ENCODE results near the gene COQ5.

Gene COQ5

DNA sequence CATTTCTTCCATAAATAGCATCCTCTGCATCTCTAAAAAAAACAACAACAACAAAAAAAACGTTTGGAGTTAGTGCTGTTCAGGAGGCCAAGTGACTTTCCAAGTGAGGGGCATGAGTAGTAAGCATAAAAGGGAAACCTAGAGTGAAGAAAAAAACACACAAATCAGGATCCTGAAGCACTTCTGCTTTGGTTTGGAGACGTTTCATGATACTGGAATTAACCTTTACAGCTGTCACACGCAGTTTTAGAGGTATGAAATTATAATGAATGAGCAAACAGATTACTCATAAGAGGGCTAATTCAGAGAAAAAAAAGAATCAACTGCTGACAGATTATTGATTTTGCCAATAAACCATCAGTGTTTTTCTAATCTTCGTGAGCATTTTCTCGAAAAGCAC is 63.2 kb downstream of the COQ5 start:
- in situ Hi-C loops (cut with MboI; ENCODE audit: low pct_unique_long_range_greater_than_20kb, low sequenced_read_pairs) = no loop called here
- DNase-seq = no peak

DNA sequence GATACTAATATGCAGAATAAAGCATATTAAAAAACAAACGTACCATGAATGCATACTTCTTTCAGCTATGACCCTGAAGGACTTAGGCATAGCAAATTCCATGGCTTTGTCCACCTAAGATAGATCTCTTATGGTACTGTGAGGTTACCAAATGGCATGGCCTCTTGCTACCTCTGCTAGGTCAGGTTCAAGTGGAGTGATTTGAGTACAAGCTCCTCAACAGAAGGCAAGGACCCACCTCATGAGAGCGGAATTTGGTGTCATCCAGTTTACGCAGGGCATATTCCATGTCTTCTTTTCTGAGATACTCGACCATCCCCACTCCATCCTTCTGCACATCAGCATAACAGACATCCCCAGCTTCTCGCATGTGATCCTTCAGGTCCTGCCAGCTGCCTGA is 65.2 kb downstream of the COQ5 start:
- in situ Hi-C loops (cut with MboI; ENCODE audit: low pct_unique_long_range_greater_than_20kb, low sequenced_read_pairs) = no loop called here
- no peak for DNase-seq

DNA sequence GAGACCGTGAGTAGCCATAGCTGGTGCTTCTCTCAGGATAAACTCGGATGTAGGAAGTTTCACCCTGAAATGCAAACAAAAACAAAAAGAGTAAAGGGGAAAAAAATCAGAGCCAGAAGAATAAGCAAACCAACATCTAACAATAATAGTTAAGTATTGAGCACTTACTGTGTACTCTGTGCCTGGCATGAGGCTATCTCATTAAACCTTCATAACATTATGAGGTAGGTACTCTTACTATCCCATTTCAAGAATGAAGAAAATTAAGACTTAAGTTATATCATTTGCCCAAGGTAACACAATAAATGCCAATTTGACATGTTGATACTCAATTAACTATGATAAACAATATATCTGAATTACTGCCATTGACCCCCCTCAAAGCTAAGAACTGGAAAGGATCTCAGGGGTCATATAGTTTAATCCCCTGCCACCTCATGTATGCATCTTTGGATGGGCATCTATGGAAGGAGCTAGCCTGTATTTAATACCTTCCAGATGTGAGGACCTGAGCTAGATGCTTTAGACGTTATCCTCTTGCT is 66.8 kb downstream of the COQ5 start:
- DNase-seq = no peak
- in situ Hi-C loops (cut with MboI; ENCODE audit: low pct_unique_long_range_greater_than_20kb, low sequenced_read_pairs) = no loop called here

DNA sequence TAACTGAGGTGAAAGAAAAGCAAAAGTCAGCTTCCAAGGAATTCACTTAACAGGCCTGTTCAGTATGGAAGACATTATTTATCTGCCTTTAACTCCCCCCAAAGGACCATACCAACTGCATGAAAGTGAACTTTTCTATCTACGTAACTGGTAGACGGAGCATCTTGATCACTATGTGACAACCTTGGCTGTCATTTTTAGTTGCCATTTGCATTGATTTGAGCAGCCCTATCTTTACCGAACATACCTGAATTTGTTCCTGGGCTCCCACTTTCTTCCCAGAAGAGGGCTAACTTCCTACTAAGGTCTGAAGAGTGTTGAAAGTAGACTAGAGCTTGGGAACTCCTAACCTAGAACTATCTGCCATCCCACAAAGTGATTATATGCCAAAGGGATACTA is 68.8 kb downstream of the COQ5 start:
- DNase-seq = no peak
- in situ Hi-C loops (cut with MboI; ENCODE audit: low pct_unique_long_range_greater_than_20kb, low sequenced_read_pairs) = no loop called here

DNA sequence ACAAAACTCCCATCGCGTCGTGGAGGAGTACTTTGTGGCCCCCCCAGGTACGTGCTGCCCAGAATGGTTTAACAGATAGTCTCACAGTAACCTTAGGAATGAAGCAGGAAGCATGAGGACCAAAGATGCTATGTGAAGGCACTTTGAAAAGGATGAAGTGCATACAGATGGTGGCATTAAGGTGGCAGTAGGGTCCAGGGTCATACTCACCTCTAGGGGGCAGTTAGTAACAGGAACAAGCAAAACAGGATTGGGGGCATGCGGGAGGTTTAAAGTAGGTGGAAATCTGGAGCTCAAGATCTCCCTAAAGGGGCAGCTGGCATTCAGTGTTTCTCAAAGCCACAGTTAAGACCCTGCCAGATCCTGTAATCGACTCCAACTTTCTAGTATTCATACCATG is 71.8 kb downstream of the COQ5 start:
- peak; percentile 51 for DNase-seq
- in situ Hi-C loops (cut with MboI; ENCODE audit: low pct_unique_long_range_greater_than_20kb, low sequenced_read_pairs) = no loop called here

DNA sequence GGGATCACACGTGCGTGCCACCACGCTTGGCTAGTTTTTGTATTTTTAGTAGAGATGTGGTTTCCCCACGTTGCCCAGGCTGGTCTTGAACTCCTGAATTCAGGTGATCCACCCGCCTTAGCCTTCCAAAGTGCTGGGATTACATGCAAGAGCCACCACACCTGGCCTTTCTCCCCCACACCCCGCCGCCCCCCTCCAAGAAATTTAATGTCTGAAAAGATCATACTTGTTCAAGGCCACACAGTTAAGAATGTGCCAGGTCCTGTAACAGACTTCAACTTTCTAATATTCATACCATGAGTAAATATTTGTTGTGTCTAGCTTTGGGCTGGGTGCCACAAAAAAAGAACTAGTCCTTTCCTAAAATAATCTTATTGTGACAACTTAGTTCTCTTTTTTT is 73.7 kb downstream of the COQ5 start:
- in situ Hi-C loops (cut with MboI; ENCODE audit: low pct_unique_long_range_greater_than_20kb, low sequenced_read_pairs) = no loop called here
- DNase-seq = no peak

DNA sequence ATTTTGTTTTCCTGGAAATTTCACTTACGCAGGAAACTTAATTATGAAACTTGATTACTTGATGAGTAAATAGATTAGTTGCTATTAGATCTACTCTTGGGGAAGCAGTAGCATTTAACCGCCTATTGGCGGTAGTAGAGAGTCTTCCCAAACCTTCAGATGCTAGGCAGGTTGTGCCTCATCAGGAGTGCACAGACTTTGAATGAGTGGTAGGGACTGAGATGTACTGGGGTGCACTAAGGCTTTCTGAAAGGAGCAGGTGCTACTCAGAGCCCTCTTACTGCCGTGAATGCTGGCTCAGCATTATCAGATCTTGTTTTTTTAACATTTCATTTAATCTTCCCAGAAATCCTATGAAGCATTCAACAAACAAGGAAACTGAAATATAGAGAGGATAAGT is 75.0 kb downstream of the COQ5 start:
- in situ Hi-C loops (cut with MboI; ENCODE audit: low pct_unique_long_range_greater_than_20kb, low sequenced_read_pairs) = no loop called here
- DNase-seq = peak; percentile 46

Measured in KBM-7 (cell line).